NCI-H1092 treated with DMSO at 0.1 percent for 48 hours (cell line): Measurements from ENCODE around the gene SRRT.
A peak's percentile ranks its signal among the peaks of the same experiment; 100 is the strongest.

ENCODE experiments used
- DNase-seq: peaks from one replicate; lab custom pipeline; 2025; lab: John Stamatoyannopoulos, UW

Gene SRRT

GRCh38 chr7:100855515-100855914 is 19.4 kb upstream of the SRRT start:
- DNase-seq, result peak; percentile 34

- DNase-seq, result no peak
These were observed 18.0 kb upstream of the SRRT start for GRCh38 chr7:100856871-100857282.

GRCh38 chr7:100859856-100860255 is 15.0 kb upstream of the SRRT start:
- DNase-seq, result no peak

GRCh38 chr7:100860702-100861615 is 13.9 kb upstream of the SRRT start:
- no peak for DNase-seq

- no peak for DNase-seq
These were observed 13.3 kb upstream of the SRRT start for GRCh38 chr7:100861616-100861985.

GRCh38 chr7:100863406-100863950 is 11.4 kb upstream of the SRRT start:
- peak; percentile 53 for DNase-seq

- DNase-seq, result no peak
These were observed 10.5 kb upstream of the SRRT start for GRCh38 chr7:100864263-100864845.

GRCh38 chr7:100865372-100865911 is 9.5 kb upstream of the SRRT start:
- DNase-seq, result peak; percentile 21

- peak; percentile 66 for DNase-seq
These were observed 8.8 kb upstream of the SRRT start for GRCh38 chr7:100865938-100866728.

GRCh38 chr7:100866729-100867039 is 8.2 kb upstream of the SRRT start:
- DNase-seq, result no peak

GRCh38 chr7:100867040-100867775 is 7.7 kb upstream of the SRRT start, which contains the start of gene TRIP6:
Gene TRIP6, plus strand, starts transcription at chr7:100867387. Its CDS starts 111 bp downstream, at chr7:100867498.
- DNase-seq, result no peak

- DNase-seq, result no peak
These were observed 7.0 kb upstream of the SRRT start for GRCh38 chr7:100867776-100868485.

GRCh38 chr7:100873599-100874299 is 1.2 kb upstream of the SRRT start:
- DNase-seq, result no peak

GRCh38 chr7:100874300-100874576 is 665 bp upstream of the SRRT start:
- DNase-seq, result no peak

- DNase-seq, result peak; percentile 55
These were observed 451 bp downstream of the SRRT start for GRCh38 chr7:100875356-100875751.

- DNase-seq, result no peak
These were observed 3.1 kb downstream of the SRRT start for GRCh38 chr7:100878013-100878412.

GRCh38 chr7:100878685-100879084 is 3.8 kb downstream of the SRRT start:
- DNase-seq, result no peak

- no peak for DNase-seq
These were observed 4.9 kb downstream of the SRRT start for GRCh38 chr7:100879685-100880261.

GRCh38 chr7:100880645-100881044 is 5.7 kb downstream of the SRRT start:
- no peak for DNase-seq

GRCh38 chr7:100881136-100881535 is 6.2 kb downstream of the SRRT start:
- DNase-seq, result no peak
